ENCODE measurements around the gene OR9A4. TPM values are rescaled to one million over a fixed set of nuclear protein-coding genes. Genes with fewer than 3 reads are reported as not detected.

OR9A4 gene
- total RNA-seq, 1 experiment from 2014 or later, result not detected

DNA sequence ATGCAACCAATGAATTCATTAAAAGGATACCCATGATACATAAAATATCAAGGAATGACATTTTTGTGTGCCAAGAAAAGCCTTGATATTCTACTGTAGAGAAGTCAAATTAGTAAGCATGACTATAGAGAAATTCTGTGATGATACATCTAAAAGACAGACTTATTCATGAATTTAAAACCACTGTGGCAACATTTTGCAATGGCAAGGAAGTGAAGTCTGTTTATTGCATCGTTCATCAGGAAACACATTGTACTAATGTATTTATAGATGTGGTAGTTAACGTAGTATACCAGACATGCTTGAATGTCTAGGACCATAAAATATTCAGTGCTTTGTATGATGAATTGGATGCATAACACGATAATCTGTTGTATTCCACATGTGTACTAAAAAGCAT is 39.9 kb downstream of the OR9A4 start:
- Histone ChIP-seq H2AFZ (ENCODE audit: low read length) (no peak overlapping the region), H3F3A (ENCODE audit: low read length, unreplicated experiment) (no peaks in the 10 kb centered on the region), H3K9me3 (ENCODE audit: low read length) (no peaks in the 10 kb centered on the region), H3K27me3 (ENCODE audit: low read length) (peaks cover 23% of the 10 kb centered on the region), H4K20me1 (ENCODE audit: low read length) (no peaks in the 10 kb centered on the region), H3K27ac (ENCODE audit: low read length) (no peak overlapping the region), H3K4me1 (ENCODE audit: insufficient read depth, low read length) (no peaks in the 10 kb centered on the region), H3K79me2 (ENCODE audit: low read length) (no peaks in the 10 kb centered on the region), H3K9ac (ENCODE audit: low read length) (no peak overlapping the region), H3K36me3 (ENCODE audit: low read depth, low read length) (no peaks in the 10 kb centered on the region), H3K9me2 (replicated peaks; ENCODE audit: low read length) (no peaks in the 10 kb centered on the region), H3K4me3 (ENCODE audit: low read length) (no peak overlapping the region), H3K4me2 (ENCODE audit: low read length) (no peak overlapping the region)
- ChIA-PET POLR2A (ENCODE audit: unreplicated experiment) (no interaction called here), CTCF (no interaction called here)
- DNase-seq (no peak), ATAC-seq (no peak)
- TF ChIP-seq EZH2 (IDR thresholded peaks at IDR 0.05; ENCODE audit: low read length, unreplicated experiment) (no peak), EZH2phosphoT487 (IDR thresholded peaks at IDR 0.05; ENCODE audit: borderline replicate concordance, low read length) (no peak)
- TF ChIP-seq, protein P1, sequence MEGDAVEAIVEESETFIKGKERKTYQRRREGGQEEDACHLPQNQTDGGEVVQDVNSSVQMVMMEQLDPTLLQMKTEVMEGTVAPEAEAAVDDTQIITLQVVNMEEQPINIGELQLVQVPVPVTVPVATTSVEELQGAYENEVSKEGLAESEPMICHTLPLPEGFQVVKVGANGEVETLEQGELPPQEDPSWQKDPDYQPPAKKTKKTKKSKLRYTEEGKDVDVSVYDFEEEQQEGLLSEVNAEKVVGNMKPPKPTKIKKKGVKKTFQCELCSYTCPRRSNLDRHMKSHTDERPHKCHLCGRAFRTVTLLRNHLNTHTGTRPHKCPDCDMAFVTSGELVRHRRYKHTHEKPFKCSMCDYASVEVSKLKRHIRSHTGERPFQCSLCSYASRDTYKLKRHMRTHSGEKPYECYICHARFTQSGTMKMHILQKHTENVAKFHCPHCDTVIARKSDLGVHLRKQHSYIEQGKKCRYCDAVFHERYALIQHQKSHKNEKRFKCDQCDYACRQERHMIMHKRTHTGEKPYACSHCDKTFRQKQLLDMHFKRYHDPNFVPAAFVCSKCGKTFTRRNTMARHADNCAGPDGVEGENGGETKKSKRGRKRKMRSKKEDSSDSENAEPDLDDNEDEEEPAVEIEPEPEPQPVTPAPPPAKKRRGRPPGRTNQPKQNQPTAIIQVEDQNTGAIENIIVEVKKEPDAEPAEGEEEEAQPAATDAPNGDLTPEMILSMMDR (conservative IDR thresholded peaks at IDR 0.05; ENCODE audit: low read depth, low read length), result no peak
- intact Hi-C loops (cut with micrococcal nuclease), result no loop called here
- BruUV-seq (replicated peaks), result no TSS peak

DNA sequence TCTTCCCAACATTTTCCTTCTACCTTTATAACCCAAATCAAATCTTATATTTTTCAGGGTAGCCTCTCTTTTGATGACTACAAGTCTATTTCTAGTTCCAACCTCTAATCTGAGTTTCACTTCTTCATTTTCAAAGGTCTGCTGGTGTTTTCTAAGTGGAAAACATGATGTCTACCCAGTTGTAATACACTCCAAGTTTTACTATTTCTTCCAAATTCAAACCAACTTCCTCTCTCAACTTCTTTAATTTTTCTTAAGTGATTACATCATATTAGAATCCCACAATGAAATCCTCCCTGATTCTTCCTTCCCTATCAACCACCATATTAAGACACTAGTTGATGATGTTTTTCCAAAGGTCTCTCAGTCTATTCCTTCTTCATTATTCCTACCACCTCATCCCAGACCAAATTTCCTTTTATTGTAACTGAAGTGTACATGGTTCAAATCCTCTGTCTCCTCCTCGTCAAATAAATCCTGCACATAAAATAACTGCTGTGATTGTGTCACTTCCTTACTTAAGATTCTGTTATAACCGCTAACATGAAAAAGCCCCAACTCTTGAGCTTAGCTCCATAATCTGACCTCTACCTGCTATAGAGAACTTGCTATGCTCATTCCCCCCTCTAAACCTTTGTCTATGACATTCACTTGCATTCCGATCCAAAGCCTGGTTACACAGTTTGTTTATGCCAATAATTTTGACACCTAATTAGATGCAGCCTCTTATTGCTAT is 44.7 kb downstream of the OR9A4 start:
- ATAC-seq (no peak), DNase-seq (no peak)
- Histone ChIP-seq H3K9me2 (replicated peaks; ENCODE audit: low read length) (no peaks in the 10 kb centered on the region), H2AFZ (ENCODE audit: low read length) (no peak overlapping the region), H3K9me3 (ENCODE audit: low read length) (no peaks in the 10 kb centered on the region), H3K27ac (ENCODE audit: low read length) (no peak overlapping the region), H3K79me2 (ENCODE audit: low read length) (no peaks in the 10 kb centered on the region), H3K27me3 (ENCODE audit: low read length) (peaks cover 28% of the 10 kb centered on the region), H3K36me3 (ENCODE audit: low read depth, low read length) (no peaks in the 10 kb centered on the region), H4K20me1 (ENCODE audit: low read length) (no peaks in the 10 kb centered on the region), H3K4me2 (ENCODE audit: low read length) (no peak overlapping the region), H3K4me3 (ENCODE audit: low read length) (no peak overlapping the region), H3K4me1 (ENCODE audit: insufficient read depth, low read length) (no peaks in the 10 kb centered on the region), H3K9ac (ENCODE audit: low read length) (no peak overlapping the region), H3F3A (ENCODE audit: low read length, unreplicated experiment) (no peaks in the 10 kb centered on the region)
- ChIA-PET POLR2A (ENCODE audit: unreplicated experiment) (no interaction called here), CTCF (no interaction called here)
- BruUV-seq (replicated peaks), result no TSS peak
- intact Hi-C loops (cut with micrococcal nuclease), result no loop called here
- TF ChIP-seq, protein P1 (conservative IDR thresholded peaks at IDR 0.05; ENCODE audit: low read depth, low read length), result no peak
- no peak for TF ChIP-seq EZH2 (IDR thresholded peaks at IDR 0.05; ENCODE audit: low read length, unreplicated experiment)
- TF ChIP-seq EZH2phosphoT487 (IDR thresholded peaks at IDR 0.05; ENCODE audit: borderline replicate concordance, low read length), result no peak

Other genes starting within 250 kb of the OR9A4 start
- gene DENND11, start 214.2 kb upstream of the OR9A4 start, total RNA-seq (2014; rRNA removed), result 6.7 and 6.9 TPM in 2 replicates
- gene WEE2, start 208.0 kb upstream of the OR9A4 start, total RNA-seq (2014; rRNA removed), result not detected in 2 replicates
- gene SSBP1, start 178.0 kb upstream of the OR9A4 start, total RNA-seq (2014; rRNA removed), result 212 and 269 TPM in 2 replicates
- gene TAS2R3, start 152.3 kb upstream of the OR9A4 start, total RNA-seq (2014; rRNA removed), result 0.40 TPM in 1 of 2 replicates, not detected in the other
- gene TAS2R4, start 139.7 kb upstream of the OR9A4 start, total RNA-seq (2014; rRNA removed), result 0.35 TPM in 1 of 2 replicates, not detected in the other
- gene TAS2R5, start 126.2 kb upstream of the OR9A4 start, total RNA-seq (2014; rRNA removed), result 0.26 and 1.4 TPM in 2 replicates
- gene PRSS37, start 74.9 kb upstream of the OR9A4 start, total RNA-seq (2014; rRNA removed), result not detected in 2 replicates
- not detected in 2 replicates for gene CLEC5A, start 30.6 kb downstream of the OR9A4 start, total RNA-seq (2014; rRNA removed)
- not detected in 2 replicates for gene TAS2R38, start 57.4 kb downstream of the OR9A4 start, total RNA-seq (2014; rRNA removed)
- not detected in 2 replicates for gene MGAM, start 79.5 kb downstream of the OR9A4 start, total RNA-seq (2014; rRNA removed)
- gene MGAM2, start 195.3 kb downstream of the OR9A4 start, total RNA-seq (2014; rRNA removed), result not detected in 2 replicates

Data from PC-3 (cell line).